ENCODE measurements around the gene PCCA. TPM values are rescaled to one million over a fixed set of nuclear protein-coding genes. Genes with fewer than 3 reads are reported as not detected.

The PCCA gene
- total and polyA plus RNA-seq, 2 donors (not counting 3 experiments of a cell fraction or from before 2014, with no cell fraction given), result 5.7 to 20.2 TPM

DNA sequence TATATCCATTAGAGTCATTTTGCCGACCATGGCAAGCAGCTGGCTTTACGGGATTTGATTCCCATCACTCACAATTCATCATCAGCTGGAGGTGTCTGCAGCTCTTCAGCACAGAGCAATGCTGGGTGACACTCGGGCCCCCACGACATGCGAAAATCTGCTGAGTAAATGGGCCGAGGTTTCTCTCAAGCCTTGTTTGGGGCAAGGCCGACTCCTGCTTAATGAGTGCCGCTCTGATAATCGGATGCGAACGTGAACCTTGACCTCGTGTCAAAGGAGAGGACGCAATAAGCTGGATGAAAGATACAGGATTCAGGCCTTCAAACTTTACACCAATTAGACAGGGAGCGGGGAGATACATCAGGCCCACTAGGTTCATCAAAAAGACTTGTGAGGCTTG lies 434.5 kb downstream of the PCCA start:
- H3K4me1 ChIP-seq (ENCODE audit: control insufficient read depth, extremely low read depth, insufficient read depth, low read length), result no peaks in the 10 kb centered on the region
- H3K27ac ChIP-seq (ENCODE audit: insufficient read depth, low read depth, low read length), result no peak overlapping the region
- no peaks in the 10 kb centered on the region for H3K9me1 ChIP-seq (replicated peaks; ENCODE audit: control insufficient read depth, extremely low read depth, insufficient read depth, low read length)
- intact Hi-C loops (cut with micrococcal nuclease), result no loop called here
- CTCF ChIA-PET, result interaction anchor here (0.7 to 1.0 kb wide), 3 partner anchors 8 to 623 kb away, joined by 3 read pairs; no protein-coding TSS in a partner anchor
- no peak for FAIRE-seq
- H4K20me1 ChIP-seq (replicated peaks; ENCODE audit: control insufficient read depth, extremely low read depth, insufficient read depth, low read length), result no peaks in the 10 kb centered on the region
- no peak overlapping the region for H2AFZ ChIP-seq (ENCODE audit: low read depth, low read length)
- dilution Hi-C loops (cut with MboI; ENCODE audit: extremely low pct_ligation_motif_present, low sequenced_read_pairs), result no loop called here
- DNase-seq (ENCODE audit: low read depth, low spot score), result no peak
- TF ChIP-seq FOS (IDR thresholded peaks at IDR 0.05; ENCODE audit: borderline replicate concordance, insufficient read depth, low read length) (no peak), EZH2 (IDR thresholded peaks at IDR 0.05; ENCODE audit: borderline replicate concordance, low read depth, low read length, severe bottlenecking) (no peak), POLR2AphosphoS5 (IDR thresholded peaks at IDR 0.05; ENCODE audit: insufficient read depth, low read depth, low read length) (no peak), MYC (IDR thresholded peaks at IDR 0.05; ENCODE audit: low read depth, low read length) (no peak)
- H3K4me3 ChIP-seq (replicated peaks in 1 of 3; ENCODE audit: insufficient read depth in 1 of 3, low read depth in 1 of 3, low read length in 3 of 3), result no peak overlapping the region
- POLR2A ChIA-PET, result no interaction called here
- H3K36me3 ChIP-seq (ENCODE audit: control insufficient read depth in 2 of 2, extremely low read depth in 1 of 2, insufficient read depth in 2 of 2, low read length in 2 of 2), result no peaks in the 10 kb centered on the region
- H3K79me2 ChIP-seq (ENCODE audit: control insufficient read depth, insufficient read depth, low read length), result no peaks in the 10 kb centered on the region
- no TSS peak for BruUV-seq (replicated peaks)
- no peaks in the 10 kb centered on the region for H3K9me3 ChIP-seq (replicated peaks; ENCODE audit: control insufficient read depth, insufficient read depth, low read length)
- no peak overlapping the region for H3K4me2 ChIP-seq (ENCODE audit: insufficient read depth, low read length)
- no peaks in the 10 kb centered on the region for H3K27me3 ChIP-seq (ENCODE audit: control insufficient read depth in 2 of 2, insufficient read depth in 2 of 2, low read length in 2 of 2)
- H3K9ac ChIP-seq (replicated peaks; ENCODE audit: extremely low read depth, insufficient read depth, low read length), result no peak overlapping the region

DNA sequence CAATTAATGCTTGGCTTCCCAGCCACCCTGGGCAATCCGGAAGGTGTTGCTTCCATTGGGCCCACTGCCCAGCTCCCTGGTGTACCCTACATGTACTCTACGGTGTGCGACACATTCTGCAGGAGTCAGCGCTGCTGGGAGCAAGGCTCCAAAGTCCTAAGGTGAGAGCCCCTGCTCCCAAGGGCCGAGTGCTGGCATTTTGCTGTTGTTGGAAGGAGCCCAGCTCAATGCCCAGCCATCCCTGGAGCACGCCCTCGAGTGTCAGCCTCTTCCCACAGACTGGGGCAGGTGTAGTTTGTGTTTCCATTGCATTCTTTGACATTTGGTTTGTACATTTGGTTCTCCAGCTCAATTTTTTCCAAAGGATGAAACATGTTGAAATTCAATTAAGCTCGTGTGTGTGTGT lies 435.1 kb downstream of the PCCA start:
- dilution Hi-C loops (cut with MboI; ENCODE audit: extremely low pct_ligation_motif_present, low sequenced_read_pairs), result no loop called here

More for the DNA sequence above, 435.1 kb downstream of the PCCA start:
- H3K36me3 ChIP-seq (ENCODE audit: control insufficient read depth in 2 of 2, extremely low read depth in 1 of 2, insufficient read depth in 2 of 2, low read length in 2 of 2), result peaks cover 0 to 2% of the 10 kb centered on the region in 2 experiments
- intact Hi-C loops (cut with micrococcal nuclease), result no loop called here
- H3K4me3 ChIP-seq (replicated peaks in 1 of 3; ENCODE audit: insufficient read depth in 1 of 3, low read depth in 1 of 3, low read length in 3 of 3), result no peak overlapping the region
- no peaks in the 10 kb centered on the region for H3K9me1 ChIP-seq (replicated peaks; ENCODE audit: control insufficient read depth, extremely low read depth, insufficient read depth, low read length)
- H3K9ac ChIP-seq (replicated peaks; ENCODE audit: extremely low read depth, insufficient read depth, low read length), result no peak overlapping the region
- no peaks in the 10 kb centered on the region for H3K4me1 ChIP-seq (ENCODE audit: control insufficient read depth, extremely low read depth, insufficient read depth, low read length)
- BruUV-seq (replicated peaks), result no TSS peak
- TF ChIP-seq, protein P1, sequence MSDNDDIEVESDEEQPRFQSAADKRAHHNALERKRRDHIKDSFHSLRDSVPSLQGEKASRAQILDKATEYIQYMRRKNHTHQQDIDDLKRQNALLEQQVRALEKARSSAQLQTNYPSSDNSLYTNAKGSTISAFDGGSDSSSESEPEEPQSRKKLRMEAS (IDR thresholded peaks at IDR 0.05; ENCODE audit: insufficient read depth, insufficient read length), result no peak
- no peak for TF ChIP-seq POLR2AphosphoS5 (IDR thresholded peaks at IDR 0.05; ENCODE audit: insufficient read depth, low read depth, low read length)
- TF ChIP-seq FOS (IDR thresholded peaks at IDR 0.05; ENCODE audit: borderline replicate concordance, insufficient read depth, low read length), result no peak
- TF ChIP-seq POLR2A (IDR thresholded peaks at IDR 0.05; ENCODE audit: low read depth, low read length), result no peak
- no peak for TF ChIP-seq EZH2 (IDR thresholded peaks at IDR 0.05; ENCODE audit: borderline replicate concordance, low read depth, low read length, severe bottlenecking)
- no peak for TF ChIP-seq MYC (IDR thresholded peaks at IDR 0.05; ENCODE audit: low read depth, low read length)
- TF ChIP-seq JUN (IDR thresholded peaks at IDR 0.05; ENCODE audit: borderline replicate concordance, insufficient read depth, insufficient read length, low read depth), result no peak
- TF ChIP-seq, protein P2, sequence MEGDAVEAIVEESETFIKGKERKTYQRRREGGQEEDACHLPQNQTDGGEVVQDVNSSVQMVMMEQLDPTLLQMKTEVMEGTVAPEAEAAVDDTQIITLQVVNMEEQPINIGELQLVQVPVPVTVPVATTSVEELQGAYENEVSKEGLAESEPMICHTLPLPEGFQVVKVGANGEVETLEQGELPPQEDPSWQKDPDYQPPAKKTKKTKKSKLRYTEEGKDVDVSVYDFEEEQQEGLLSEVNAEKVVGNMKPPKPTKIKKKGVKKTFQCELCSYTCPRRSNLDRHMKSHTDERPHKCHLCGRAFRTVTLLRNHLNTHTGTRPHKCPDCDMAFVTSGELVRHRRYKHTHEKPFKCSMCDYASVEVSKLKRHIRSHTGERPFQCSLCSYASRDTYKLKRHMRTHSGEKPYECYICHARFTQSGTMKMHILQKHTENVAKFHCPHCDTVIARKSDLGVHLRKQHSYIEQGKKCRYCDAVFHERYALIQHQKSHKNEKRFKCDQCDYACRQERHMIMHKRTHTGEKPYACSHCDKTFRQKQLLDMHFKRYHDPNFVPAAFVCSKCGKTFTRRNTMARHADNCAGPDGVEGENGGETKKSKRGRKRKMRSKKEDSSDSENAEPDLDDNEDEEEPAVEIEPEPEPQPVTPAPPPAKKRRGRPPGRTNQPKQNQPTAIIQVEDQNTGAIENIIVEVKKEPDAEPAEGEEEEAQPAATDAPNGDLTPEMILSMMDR (IDR thresholded peaks at IDR 0.05; ENCODE audit: extremely low read depth in 1 of 2, insufficient read depth in 1 of 2, low read depth in 1 of 2, low read length in 2 of 2), result no peak
- TF ChIP-seq GATA2 (IDR thresholded peaks at IDR 0.05; ENCODE audit: insufficient read depth, insufficient read length, low read depth, low read length), result no peak
- H3K27ac ChIP-seq (ENCODE audit: insufficient read depth, low read depth, low read length), result no peak overlapping the region
- H3K4me2 ChIP-seq (ENCODE audit: insufficient read depth, low read length), result no peak overlapping the region
- ChIA-PET POLR2A (no interaction called here), CTCF (interaction anchor here (1.0 to 1.4 kb wide), 2 partner anchors 9 kb away, joined by 3 to 5 read pairs; no protein-coding TSS in a partner anchor)
- no peaks in the 10 kb centered on the region for H3K27me3 ChIP-seq (ENCODE audit: control insufficient read depth in 2 of 2, insufficient read depth in 2 of 2, low read length in 2 of 2)
- DNase-seq (ENCODE audit: low read depth, low spot score) (no peak), FAIRE-seq (no peak)
- no peaks in the 10 kb centered on the region for H3K9me3 ChIP-seq (replicated peaks; ENCODE audit: control insufficient read depth, insufficient read depth, low read length)
- no peaks in the 10 kb centered on the region for H4K20me1 ChIP-seq (replicated peaks; ENCODE audit: control insufficient read depth, extremely low read depth, insufficient read depth, low read length)
- no peak overlapping the region for H2AFZ ChIP-seq (ENCODE audit: low read depth, low read length)
- no peaks in the 10 kb centered on the region for H3K79me2 ChIP-seq (ENCODE audit: control insufficient read depth, insufficient read depth, low read length)
